SKM-1 treated with dmso at 0.1 percent for 144 hours (cell line): ENCODE data around the gene CAMK2N2.

Experiments
- DNase-seq: peaks from one replicate; lab custom pipeline; 2025; ENCODE audit not compliant: unreplicated experiment; lab: John Stamatoyannopoulos, UW

CAMK2N2 gene

GRCh38 chr3:184261270-184261853 is at the start of gene CAMK2N2:
TSS of gene CAMK2N2 (minus strand) at chr3:184261553. CDS start at chr3:184261285, 268 bp downstream.
- DNase-seq: peak; percentile 36

- no peak for DNase-seq
Observed at GRCh38 chr3:184308744-184309143, 47.4 kb upstream of the CAMK2N2 start.

- DNase-seq: no peak
Observed at GRCh38 chr3:184307915-184308314, 46.6 kb upstream of the CAMK2N2 start.

- DNase-seq: no peak
Observed at GRCh38 chr3:184306341-184306972, 45.1 kb upstream of the CAMK2N2 start.

DNA sequence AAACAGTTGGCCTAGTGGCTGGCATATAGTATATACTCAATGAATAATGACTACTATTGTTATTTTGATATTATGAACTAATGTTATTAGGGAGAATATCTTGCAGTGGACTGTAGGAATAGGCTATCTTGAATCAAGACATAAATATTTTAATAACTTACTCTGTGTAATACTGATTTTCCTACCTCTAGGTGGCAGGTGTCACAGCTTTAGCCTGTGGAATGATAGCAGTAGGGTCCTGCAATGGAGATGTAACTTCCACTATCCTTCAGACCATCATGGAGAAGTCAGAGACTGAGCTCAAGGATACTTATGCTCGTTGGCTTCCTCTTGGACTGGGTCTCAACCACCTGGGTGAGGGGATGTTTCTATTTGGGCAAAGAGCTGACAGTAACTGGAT is 44.2 kb upstream of the CAMK2N2 start:
- no peak for DNase-seq

DNA sequence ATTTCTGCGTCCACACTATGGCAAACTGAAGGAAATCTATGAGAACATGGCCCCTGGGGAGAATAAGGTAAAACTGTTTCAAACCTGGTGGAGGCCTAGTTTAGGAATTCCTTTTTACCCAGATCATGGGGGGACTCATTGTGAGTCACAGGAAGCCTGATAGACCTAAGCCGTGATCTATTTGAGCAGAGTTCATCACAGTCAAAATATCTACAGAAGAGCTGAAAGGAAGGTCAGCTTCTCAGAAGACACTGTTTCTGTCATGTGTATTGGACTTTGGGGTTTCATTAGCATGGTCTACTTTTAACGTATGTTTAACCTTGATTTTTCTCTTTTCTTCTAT is 39.0 kb upstream of the CAMK2N2 start:
- DNase-seq: no peak

DNA sequence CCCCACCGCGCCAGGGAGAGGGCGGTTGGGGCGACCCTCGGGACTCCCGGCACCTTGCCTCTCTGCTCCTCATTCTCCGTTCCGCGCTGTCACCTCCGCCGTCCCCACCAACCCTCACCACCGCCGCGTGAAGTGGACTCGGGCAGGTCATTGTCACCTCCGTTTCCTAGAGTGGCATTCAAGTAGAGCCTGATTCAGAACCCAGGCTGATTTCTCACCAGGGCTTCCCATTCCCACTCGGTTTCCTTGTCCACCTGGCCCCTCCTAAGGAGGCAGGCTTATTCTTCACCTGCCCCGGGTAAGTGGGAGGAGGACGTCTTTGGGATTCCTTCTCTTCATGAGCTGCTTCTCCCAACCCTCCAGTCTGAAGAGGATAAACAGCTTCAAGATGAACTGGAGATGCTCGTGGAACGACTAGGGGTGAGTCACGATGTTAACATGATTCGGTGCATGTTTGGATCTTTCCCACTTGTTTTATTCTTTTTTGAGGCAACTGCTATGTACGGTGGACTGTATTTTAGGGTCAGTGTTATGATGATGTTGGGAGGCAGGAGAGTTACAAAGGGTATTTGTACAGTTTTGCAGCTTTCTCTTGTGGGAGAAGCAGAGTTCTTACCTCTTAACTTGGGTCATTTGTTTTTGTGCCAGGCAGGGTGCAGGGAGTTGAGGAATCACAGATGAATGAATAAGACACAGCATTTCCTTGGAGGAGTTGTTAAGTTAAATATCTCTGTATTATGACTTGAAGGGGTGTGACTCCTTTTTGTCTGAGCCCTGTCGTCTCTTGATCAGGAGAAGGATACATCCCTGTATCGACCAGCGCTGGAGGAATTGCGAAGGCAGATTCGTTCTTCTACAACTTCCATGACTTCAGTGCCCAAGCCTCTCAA is 38.4 kb upstream of the CAMK2N2 start:
- DNase-seq: no peak

GRCh38 chr3:184298759-184299487 is 37.6 kb upstream of the CAMK2N2 start, which contains the start of gene PSMD2:
TSS of gene PSMD2 (plus strand) at chr3:184299241. CDS start at chr3:184299267, 26 bp downstream.
- DNase-seq: peak; percentile 90

DNA sequence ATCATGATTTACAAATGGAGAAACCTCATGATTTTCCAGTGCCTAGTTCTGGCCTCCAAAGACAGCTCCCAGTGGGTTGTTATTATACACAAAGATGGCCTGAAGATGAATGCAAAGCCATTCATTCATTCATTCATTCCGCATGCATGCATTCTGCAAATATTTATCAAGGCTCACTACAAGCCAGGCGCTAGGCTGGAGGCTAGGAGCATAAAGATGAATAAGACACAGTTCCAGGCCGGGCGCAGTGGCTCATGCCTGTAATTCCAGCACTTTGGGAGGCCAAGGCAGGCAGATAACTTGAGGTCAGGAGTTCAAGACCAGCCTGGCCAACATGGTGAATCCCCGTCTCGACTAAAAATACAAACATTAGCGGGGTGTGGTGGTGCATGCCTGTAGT is 35.3 kb upstream of the CAMK2N2 start:
- DNase-seq: no peak

GRCh38 chr3:184295771-184296170 is 34.4 kb upstream of the CAMK2N2 start:
- DNase-seq: no peak

DNA sequence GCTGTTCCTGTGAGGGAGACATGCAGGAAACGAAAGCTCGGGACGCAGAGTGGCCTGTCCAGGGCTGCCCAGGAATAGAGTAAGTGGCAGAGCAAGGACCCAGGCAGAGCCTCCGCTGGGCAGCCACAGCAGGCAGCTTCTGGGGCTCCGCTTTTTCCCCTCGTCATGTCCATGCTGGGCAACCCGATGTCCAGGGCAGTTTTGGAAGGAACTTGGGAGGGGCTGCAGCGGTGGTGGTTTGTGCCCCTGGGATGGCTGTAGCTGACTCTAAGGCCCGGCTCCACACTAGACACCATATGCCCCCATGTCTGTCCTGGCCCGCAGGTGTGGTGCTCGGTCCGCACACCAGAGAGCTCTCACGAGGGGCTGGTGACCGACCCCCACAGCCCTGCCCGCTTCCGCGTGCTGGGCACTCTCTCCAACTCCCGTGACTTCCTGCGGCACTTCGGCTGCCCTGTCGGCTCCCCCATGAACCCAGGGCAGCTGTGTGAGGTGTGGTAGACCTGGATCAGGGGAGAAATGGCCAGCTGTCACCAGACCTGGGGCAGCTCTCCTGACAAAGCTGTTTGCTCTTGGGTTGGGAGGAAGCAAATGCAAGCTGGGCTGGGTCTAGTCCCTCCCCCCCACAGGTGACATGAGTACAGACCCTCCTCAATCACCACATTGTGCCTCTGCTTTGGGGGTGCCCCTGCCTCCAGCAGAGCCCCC is 30.5 kb upstream of the CAMK2N2 start:
- DNase-seq: no peak

- no peak for DNase-seq
Observed at GRCh38 chr3:184291044-184291737, 29.8 kb upstream of the CAMK2N2 start.

- DNase-seq: no peak
Observed at GRCh38 chr3:184290331-184290730, 29.0 kb upstream of the CAMK2N2 start.

- peak; percentile 31 for DNase-seq
Observed at GRCh38 chr3:184289426-184289938, 28.1 kb upstream of the CAMK2N2 start.

DNA sequence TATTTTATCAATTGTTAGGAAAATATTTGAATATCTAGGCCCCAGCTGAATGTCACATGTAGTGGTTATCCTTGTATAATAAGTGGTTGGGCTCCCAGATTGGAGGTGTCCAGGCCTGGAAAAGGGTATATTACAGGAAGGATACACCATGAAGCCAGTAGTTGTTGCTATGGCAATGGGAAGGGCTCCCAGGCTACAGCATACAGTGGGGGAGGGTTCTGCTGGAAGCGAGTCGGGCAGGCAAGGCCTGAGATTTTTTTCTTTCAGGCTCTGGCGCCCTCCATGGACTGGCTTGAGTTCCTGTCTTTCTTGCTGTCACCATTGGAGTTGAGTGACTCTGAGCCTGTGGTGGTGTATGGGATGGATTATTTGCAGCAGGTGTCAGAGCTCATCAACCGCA is 23.3 kb upstream of the CAMK2N2 start:
- DNase-seq: no peak

- no peak for DNase-seq
Observed at GRCh38 chr3:184283681-184284080, 22.3 kb upstream of the CAMK2N2 start.

- DNase-seq: no peak
Observed at GRCh38 chr3:184282941-184283340, 21.6 kb upstream of the CAMK2N2 start.

DNA sequence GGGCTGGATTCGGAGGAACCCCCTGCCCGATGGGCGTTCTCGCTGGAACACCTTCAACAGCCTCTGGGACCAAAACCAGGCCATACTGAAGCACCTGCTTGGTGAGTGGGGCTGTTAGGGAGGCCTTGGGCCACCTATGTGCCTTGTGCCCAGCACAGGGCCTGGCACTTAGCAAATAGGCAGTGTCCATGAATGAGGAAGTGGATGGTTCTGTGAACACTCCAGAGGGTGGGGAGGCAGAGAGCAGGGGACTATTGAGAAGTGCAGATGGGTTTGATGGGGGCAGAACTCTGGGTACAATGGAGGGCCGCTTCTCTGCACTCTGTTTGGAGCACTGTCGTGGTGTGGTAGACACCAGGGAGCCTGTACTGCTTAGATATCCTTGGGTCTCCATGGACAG is 16.0 kb upstream of the CAMK2N2 start:
- no peak for DNase-seq

DNA sequence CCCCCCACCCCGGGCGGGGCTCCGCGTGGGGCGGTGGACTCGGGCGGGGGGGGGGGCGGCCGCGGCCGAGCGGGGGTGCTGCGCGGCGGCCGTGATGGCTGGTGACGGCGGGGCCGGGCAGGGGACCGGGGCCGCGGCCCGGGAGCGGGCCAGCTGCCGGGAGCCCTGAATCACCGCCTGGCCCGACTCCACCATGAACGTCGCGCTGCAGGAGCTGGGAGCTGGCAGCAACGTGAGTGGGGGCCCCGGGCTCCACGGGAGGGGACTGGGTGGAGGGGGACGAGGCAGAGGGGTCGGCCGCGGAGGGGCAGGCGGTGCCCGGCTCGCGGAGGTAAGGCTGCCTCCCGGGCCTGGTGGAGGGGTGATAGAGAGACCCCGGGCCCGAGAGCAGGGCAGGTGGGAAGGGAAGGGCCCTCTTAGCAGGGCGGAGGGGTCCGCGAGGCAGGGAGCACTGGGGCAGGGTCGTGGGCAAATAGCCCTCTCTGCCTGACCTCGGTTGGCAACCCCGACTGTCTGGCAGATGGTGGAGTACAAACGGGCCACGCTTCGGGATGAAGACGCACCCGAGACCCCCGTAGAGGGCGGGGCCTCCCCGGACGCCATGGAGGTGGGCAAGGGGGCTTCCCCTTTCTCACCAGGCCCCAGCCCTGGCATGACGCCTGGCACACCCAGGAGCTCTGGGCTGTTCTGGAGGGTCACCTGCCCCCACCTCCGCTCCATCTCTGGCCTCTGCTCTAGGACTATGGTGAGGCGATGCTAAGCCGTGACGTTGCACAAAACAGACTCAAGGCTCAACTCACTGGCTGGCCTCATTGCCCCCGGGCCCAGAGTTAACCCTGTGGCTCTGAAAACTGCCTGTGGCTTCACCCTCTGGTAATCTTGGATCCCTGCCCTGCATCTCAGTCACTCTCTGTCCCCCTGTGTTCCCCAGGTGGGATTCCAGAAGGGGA is 14.9 kb upstream of the CAMK2N2 start, which contains the start of gene ECE2:
Gene ECE2 (plus strand): TSS at position 62 of the 950 bp plus-strand sequence. CDS start 132 bp downstream, at position 194.
- no peak for DNase-seq
